GM18507 (cell line): ENCODE measurements around the gene UBE2Q2.
"Not testable (repeated sequence)": the region's sequence is repeated elsewhere in the genome, so short reads cannot be mapped to it uniquely, and the experiment has no call there.

Experiments
- DNase-seq: peaks from one replicate; pipeline ENCODE4 v3.0.0; 2011; ENCODE audit warnings: low read depth; ENCODE audit not compliant: insufficient read length; ENCODE audit errors: extremely low spot score
- FAIRE-seq: peaks from 2 replicates; lab custom pipeline; 2011; peaks lifted over from hg19 to GRCh38; lab: Jason Lieb, UNC

The UBE2Q2 gene

DNA sequence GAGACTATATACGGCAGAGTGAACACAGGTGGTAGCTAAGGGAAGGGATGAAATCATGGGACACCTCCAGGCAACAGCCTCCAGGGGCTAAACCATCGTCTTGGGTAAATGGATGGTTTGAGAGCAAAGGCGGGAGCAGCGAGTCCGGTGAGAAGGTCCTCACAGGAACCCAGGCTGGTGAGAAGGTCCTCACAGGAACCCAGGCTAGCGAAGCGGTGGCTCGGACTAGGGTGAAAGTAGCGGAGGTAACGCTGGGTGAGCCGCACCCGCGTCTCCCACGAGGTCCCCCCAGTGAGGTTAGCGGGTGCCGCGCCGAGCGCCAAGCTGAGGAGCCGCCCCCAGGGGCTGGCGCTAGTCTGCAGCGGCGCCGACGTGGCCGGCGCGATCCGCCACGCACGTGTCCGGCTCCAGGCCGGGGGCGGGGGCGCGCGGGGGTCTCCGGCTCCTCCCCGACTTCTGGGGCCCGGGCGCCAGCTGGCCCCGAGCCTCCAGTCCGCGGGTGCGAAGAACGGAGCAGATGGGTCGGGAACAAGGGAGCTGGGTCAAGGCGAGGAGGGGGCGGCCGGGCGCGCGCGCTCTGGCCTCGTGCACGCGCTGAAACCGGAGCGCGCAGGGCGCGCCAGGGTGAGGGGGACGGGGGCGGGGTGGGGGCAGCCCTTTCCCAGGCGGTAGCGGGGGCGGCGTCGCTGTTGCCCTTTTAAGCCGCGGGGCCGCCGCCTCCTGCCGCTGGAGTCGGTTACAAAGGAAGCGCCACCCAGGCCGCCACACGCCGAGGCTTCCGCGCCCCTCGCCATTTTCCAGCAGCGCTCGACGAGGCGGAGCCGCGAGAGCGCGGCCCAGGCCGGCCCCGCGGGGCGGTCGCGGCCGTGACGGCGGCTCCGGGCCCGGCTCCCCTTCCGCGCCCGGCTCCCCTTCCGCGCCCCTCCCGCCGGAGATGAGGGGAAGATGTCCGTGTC is at the start of gene UBE2Q2:
Gene UBE2Q2, plus strand, starts transcription at position 726 of the 956 bp plus-strand sequence. Its CDS starts 220 bp downstream, at position 946.
- DNase-seq (peak; percentile 65), FAIRE-seq (peak; percentile 70)

DNA sequence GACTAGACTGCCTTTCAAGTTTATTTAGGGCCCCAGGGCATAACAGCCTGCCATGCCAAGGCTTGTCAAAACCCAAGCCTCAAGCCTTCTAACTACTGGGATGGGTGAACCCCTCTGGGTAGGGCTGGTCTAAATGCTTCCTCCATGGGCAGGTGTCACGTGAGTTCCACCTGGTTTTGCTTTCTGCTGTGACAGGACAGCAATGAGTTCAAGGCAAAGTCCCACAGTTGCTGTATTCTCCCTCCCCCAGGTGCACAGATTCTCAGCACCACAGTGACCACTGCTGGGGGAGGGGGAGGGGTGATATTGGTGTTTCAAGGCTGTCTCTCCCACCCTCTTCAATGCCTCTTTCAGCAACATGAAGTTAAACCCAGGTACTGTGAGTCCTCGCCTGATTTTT is 46.9 kb upstream of the UBE2Q2 start:
- no peak for FAIRE-seq
- no peak for DNase-seq

DNA sequence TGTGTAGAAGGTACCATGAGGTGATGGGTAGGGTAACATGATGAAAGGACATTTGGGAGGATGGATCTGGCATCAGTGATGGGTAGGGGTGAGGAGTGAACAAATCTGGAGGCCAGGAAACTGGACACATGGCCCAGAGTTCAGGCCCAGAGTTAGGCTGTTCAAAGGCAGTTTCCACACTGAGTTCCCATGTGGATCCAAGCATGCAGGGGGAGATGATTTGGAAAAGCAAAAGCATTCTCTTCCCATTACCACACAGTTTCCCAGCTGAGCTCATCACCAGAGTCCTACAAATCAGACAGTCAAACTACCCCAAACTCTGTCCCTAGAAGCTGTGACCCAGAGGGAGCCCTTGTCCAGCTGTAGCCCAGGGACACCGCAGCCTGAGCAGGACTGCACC is 46.1 kb upstream of the UBE2Q2 start:
- not testable (repeated sequence) for FAIRE-seq, DNase-seq

DNA sequence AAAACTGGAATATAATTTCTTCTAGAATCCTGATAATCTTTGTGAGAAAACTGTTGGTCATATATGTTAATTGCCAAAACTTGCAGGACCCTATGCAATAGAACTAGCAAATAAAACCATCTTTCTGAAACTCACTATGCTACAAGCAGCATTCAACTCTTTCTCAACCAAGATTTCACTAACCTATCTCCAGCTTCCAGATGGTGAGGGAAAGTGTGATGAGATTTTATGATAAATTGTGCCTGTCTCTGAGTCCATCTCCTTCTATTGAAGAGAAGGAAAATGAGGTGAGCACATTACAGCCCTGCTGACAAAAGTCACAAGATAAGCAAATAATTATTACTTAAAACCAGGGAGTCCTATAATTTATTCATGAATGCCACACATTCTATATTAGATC is 44.1 kb upstream of the UBE2Q2 start:
- DNase-seq (no peak), FAIRE-seq (no peak)

DNA sequence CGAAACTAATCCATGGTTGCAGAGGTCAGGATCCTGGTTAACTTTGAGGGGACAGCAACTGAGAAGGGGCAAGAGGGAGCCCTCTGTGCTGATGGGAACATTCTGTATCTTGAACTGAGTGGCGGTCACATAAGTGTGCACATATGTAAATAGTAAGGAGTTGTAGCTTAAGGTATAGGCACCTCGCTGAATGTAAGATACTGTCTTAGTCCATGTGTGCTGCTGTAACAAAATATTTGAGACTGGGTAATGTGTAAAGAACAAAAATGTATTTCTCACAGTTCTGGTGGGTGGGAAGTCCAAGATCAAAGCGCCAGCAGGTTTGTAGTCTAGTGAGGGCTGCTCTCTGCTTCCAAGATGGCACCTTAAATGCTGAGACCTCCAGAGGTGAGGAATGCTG is 42.8 kb upstream of the UBE2Q2 start:
- not testable (repeated sequence) for DNase-seq, FAIRE-seq

DNA sequence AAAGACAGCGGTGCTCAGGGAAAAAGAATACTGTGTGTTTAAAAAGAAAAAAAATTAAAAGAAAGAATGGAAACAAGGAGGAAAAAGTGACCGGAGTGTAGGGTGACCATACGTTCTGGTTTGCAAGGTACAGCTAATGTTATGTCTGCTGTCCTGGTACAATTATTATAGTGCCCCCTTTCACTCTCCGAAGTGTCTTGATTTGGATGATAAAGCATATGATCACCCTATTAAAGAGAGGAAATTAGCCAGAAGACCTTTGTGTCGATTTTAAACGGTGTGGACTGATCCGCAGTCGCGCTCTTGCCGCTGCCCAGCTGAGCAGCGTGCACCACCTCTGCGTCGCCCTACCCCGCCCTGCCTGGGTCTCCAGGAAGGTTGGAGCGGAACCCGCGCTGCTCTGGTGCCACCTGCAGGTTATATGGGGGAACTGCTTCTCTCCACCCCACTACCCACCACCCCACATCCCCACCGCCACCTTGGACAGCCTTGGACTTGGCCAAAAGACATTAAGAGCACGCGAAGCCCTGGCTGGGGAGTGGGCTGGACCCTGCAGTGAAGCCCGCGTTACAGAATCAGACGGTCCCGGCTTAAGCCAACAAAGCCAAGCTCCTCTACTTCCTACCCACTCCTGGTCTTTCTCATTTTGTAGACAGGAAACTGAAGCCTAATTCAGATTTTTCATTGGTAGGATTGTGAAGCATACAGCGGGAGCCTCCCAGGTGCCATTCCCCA is 41.2 kb upstream of the UBE2Q2 start:
- DNase-seq (peak; percentile 75), FAIRE-seq (peak; percentile 62)

DNA sequence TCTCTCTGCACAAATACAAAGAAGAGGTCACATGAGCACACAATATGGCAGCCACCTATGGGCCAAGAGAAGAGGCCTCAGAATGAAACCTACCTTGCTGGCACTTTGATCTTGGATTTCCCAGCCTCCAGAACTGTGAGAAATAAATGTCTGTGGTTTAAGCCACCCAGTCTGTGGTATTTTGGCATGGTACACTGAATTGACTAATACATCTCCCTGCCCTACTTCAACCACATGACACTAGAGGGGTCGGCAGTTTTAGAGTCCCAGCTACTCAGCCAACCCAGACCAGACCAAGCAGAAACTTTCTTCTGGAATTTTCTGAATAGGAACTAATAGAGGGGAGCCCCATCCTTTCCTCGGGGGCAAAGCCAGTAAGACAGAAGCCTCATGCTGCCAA is 35.8 kb upstream of the UBE2Q2 start:
- not testable (repeated sequence) for FAIRE-seq, DNase-seq

DNA sequence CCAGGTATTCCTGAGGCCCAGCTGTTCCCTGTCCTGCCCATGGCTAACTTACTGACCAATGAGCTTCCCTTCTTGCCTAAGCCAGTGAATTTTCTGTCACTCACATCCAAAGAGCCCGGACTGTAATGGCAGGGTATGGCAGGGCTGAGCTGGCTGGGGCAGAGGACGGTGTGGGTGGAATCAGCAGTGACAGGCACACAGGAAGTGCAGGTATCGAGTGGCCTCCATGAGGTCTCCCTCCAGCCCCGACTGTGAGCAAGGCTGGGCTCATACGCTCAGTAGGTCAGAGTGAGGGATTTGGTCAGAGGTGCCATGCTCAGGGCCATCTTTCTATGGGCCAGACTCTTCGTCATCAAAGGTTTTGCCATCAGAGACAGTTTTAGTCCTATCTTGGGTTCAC is 35.2 kb upstream of the UBE2Q2 start:
- not testable (repeated sequence) for FAIRE-seq

DNA sequence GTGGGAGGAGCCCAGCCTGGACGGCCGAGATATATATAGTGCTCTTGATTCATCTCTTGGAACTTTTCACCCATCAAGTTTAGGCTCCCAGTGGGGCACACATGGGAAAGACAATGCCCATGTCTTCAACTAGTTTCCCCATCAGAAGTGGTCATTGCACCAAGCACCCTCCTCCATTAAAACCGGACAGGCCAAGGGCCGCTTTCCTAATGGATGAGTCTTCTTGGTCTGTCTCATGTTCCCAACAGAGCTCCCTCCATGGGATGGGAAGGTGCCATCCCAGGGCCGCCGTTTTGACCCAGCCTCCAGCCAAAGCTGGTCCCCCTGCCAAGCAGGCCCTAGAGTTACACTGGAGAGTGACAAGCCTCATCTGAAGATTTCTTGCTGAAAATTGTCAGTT is 34.7 kb upstream of the UBE2Q2 start:
- FAIRE-seq (no peak), DNase-seq (no peak)

More for the DNA sequence above, 35.2 kb upstream of the UBE2Q2 start:
- DNase-seq: not testable (repeated sequence)

DNA sequence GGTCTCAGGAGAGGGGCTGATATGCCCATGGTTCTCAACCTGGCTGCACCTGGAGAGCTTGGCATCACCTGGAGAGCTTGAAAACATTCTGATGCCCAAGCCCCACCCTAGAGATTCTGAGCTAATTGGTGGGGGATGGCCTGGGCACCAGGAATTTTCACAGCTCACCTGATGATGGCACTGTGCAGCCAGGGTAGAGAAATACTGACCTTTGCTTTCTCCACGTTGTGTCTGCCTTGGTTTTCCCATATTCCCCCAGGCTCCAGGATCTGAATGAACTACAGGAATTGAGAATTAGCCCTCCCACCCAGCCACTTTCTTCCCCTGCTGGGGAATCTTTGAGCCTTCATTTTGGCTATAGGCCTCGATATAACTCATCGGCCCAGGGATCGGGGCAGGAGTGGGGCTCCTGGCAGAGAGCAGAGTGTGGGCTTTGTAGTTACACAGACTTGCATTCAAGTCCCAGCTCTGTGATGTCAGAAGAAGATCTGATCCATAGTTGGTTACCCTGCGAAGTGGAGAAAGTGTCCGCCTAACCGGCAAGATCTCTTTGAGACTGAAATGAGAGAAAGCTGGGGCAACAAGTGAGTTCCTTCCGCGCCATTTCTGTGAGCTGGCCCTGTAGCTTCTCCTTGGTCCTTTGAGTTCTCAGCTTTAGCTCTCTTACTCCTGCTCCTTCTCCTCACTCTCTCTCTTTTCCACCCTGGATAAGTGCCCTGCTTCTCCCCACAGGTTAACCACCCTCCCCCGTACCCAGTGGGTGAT is 33.1 kb upstream of the UBE2Q2 start:
- DNase-seq: no peak
- no peak for FAIRE-seq

DNA sequence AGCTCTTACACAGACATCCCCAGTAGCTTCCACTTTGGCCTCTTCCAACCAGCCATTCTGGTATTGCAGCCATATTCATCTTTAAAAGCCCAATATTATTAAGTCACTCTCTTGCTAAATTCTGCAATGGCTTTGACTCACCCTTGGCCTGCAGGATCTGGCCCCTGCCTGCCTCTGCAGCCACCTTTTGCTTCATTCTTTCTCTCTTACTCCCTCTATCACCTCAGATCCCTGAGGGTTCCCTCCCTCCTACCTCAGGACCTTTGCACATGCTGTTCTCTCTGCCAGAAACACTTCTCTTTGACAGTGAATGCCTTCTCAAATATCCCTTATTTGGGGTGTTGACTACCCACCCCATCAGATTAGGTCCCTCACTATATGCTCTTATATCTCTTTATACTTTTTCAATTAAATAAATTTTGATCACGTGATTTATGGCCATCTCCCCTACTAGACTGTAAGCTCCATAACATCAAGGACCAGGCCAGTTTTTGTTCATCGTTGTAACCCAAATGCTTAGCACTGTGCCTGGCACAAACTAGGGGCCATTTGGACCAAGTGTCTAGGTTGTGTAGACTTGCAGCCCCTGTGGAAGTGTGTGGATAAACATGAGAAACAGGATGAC is 32.3 kb upstream of the UBE2Q2 start:
- FAIRE-seq: no peak
- DNase-seq: no peak

DNA sequence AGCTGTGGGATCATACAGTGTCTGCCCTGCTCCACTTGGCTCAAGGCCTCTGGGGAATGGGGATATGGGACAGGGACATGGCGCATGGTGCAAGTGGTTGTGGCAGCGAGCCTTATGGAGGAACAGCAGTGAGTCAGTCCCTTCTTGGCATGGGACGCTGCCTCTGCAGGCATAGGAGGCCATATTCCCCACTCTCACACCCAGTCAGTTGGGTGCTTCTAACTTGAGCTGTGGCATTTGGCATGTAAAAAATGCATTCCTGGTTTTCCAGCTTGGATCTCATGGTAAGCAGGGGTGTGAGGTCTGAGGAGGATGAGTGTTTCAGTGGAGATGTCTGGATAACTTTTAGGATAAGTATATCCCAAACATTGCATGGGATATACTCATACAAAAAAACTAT is 31.6 kb upstream of the UBE2Q2 start:
- DNase-seq: no peak
- no peak for FAIRE-seq

DNA sequence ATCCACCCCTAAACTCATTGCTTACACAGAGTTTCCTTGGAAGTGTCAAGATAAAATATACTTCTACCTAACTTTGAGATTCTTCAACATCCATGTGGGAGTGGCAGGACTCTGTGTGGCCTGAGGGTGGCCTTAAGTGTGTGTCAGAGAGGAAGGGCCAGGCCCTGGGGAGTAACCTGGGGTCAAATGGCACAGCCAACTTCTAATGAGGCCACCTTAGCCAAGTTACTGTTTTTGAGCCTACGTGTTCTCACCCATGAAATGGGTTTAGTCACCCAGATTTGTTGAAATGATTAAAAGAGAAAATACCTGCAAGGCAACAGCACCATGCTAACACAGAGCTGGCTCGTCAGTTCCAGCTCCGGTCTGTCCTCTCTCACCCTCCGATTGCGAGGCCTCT is 28.5 kb upstream of the UBE2Q2 start:
- FAIRE-seq (no peak), DNase-seq (no peak)

DNA sequence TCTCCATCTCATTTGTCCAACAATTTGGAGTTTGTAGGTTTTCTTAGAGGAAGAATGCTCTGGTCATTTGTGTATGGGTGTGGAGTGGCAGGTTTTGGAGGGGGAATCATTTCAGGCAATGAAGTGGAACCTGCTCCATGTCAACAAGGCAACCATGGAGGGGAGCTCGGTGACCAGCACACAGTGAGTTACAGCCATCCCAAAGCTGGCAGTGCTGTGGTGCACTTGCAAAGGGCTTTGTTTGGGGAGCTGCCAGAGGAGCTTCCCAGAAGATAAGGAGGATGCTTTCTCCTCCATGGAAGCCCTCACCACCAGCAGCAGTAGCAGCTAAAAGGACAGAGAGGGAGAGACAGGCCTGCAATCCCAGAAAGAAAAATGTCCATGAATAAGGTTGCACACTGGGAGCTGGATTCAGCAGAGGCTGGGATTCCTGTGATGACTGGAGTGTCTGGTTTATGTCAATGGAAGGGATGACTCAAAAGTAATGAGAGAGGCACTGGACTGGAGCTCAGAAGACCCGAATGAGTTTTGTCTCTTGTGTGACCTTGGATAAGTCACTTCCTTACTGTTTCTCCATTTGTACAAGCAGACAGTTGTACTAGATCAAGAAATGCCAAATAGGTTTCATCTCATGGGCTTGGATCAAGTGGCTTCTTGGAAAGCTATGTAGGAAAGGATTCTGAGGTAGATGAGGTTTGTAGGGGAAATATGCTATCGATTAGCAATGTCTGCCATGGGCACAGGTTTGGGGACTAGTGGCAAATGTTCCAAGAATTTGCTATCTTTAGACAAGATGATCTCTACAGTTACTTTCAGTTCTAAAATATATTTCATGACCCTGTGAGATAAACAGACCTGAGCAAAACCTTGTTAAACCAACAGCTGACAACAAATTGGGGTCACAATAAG is 27.2 kb upstream of the UBE2Q2 start:
- no peak for FAIRE-seq
- DNase-seq: no peak

DNA sequence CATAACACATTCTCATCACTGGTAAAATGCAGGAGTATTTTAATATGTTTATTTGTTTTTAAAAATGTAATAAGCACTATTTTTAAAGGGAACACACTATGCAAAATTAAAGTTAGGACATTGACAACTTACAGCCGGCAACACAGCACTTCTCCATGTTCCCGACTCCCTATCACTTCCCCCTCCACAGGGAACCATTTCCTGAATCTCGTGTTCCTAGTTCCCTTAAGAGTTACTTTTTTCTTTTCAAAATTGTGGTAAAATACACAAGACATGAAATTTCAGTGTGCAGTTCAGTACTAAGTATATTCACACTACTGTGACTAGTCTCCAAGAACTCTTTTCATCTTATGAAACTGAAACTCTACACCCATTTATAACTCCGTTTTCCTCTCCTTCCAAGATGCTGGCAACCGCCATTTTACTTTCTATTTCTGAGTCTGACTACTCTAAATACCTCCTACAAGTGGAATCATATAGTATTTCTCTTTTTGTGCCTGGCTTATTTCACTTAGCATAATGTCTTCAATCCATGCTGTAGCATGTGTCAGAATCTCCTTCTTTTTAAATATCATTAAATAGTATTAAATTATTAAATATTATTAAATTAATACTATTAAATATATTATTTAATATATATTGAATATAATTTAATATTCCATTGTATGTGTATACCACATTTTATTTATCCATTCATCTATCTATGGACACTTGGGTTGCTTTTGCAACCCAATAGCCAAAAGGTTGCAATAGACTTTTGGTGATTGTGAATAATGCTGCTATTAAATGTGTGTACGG is 25.9 kb upstream of the UBE2Q2 start:
- DNase-seq (no peak), FAIRE-seq (peak; percentile 24)

DNA sequence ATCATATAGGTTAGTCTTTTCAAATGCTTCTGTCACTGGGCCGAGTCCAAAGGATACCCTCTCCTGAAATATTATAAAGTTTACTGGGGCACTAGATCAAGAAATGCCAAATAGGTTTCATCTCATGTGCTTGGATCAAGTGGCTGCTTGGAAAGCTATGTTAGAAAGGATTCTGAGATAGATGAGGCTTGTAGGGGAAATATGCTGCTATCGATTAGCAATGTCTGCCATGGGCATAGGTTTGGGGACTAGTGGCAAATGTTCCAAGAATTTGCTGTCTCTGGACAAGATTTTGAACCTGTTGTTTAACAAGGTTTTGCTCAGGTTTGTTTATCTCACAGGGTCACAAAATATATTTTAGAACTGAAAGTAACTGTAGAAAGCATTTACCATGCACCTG is 23.0 kb upstream of the UBE2Q2 start:
- FAIRE-seq: no peak
- no peak for DNase-seq

DNA sequence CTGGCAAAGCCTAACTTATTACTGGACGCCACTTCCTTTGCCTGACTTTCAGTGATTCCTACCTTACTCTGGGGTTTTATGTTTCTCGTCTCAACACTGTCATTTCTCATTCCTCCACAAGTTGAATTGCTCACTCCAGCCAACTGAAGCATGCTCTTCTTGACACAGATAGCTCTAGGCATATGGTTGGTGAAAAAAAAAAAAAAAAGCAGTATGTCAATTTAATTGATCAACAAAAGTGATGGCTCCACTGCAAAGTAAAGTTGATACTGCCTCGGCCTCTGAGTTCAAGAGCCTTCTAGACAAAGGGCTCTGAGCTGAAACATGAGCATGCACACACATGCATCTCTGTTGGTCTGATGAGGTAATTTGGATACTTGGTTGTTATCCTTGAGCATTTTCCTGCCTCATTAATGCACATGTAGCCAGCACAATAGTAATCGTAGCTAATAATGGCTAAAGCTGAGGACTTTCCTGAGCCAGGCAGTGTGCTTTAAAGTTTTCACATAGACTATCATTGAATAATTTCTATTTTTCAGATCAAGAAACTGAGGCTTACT is 21.4 kb upstream of the UBE2Q2 start:
- FAIRE-seq (no peak), DNase-seq (no peak)
